ENCODE results near the gene THUMPD3. TPM values are rescaled to one million over a fixed set of nuclear protein-coding genes. Genes with fewer than 3 reads are reported as not detected.

THUMPD3 gene
- total RNA-seq, 4 donors from 2014 or later, result 5.4 to 26.9 (median 19.4) TPM

- no peak for TF ChIP-seq EP300 (IDR thresholded peaks at IDR 0.05; ENCODE audit: low read depth)
- peak; percentile 48 to 75 (median 54) for TF ChIP-seq POLR2AphosphoS5 (IDR thresholded peaks at IDR 0.05)
- peak; percentile 78 for TF ChIP-seq POLR2A (IDR thresholded peaks at IDR 0.05)
- no peak for TF ChIP-seq CTCF (IDR thresholded peaks at IDR 0.05)
- Histone ChIP-seq H3K27me3 (no peaks in the 10 kb centered on the region), H3K36me3 (peaks cover 0 to 10% (median 1%) of the 10 kb centered on the region in 4 donors), H3K9me3 (no peaks in the 10 kb centered on the region), H3K4me3 (peak overlapping the region; percentile 75 to 91 (median 81)), H3K27ac (peak overlapping the region; percentile 98 to 99 (median 98)), H3K4me1 (peaks cover 45 to 71% (median 60%) of the 10 kb centered on the region in 4 donors)
- DNase-seq, result peak; percentile 94
- WGBS, 2 donors (ENCODE audit: low coverage in 1 of 2), result 0% methylated on average over 23 of the region's 25 CpGs; no CpG with 5 or more reads in 1 of the 2 donors
- intact Hi-C loops (cut with DNase I; ENCODE audit: low total_unique reads) (no loop called here), in situ Hi-C loops (cut with MboI; ENCODE audit: low pct_ligation_motif_present in 1 of 4, low pct_unique_long_range_greater_than_20kb in 1 of 4, low sequenced_read_pairs in 3 of 4) (no loop called here)
Observed at GRCh38 chr3:9396301-9396631, 33.4 kb downstream of the THUMPD3 start.

GRCh38 chr3:9396632-9397331 is 33.9 kb downstream of the THUMPD3 start:
- no peak for TF ChIP-seq POLR2A (IDR thresholded peaks at IDR 0.05)
- TF ChIP-seq EP300 (IDR thresholded peaks at IDR 0.05; ENCODE audit: low read depth), result peak; percentile 12
- TF ChIP-seq CTCF (IDR thresholded peaks at IDR 0.05), result no peak
- TF ChIP-seq POLR2AphosphoS5 (IDR thresholded peaks at IDR 0.05), result peak; percentile 52 to 66 (median 60)
- in situ Hi-C loops (cut with MboI; ENCODE audit: low pct_ligation_motif_present in 1 of 4, low pct_unique_long_range_greater_than_20kb in 1 of 4, low sequenced_read_pairs in 3 of 4) (no loop called here), intact Hi-C loops (cut with DNase I; ENCODE audit: low total_unique reads) (no loop called here)
- Histone ChIP-seq H3K36me3 (peaks cover 0 to 7% (median 0%) of the 10 kb centered on the region in 4 donors), H3K27me3 (no peaks in the 10 kb centered on the region), H3K4me3 (peak overlapping the region; percentile 75 to 91 (median 81)), H3K4me1 (peaks cover 47 to 71% (median 61%) of the 10 kb centered on the region in 4 donors), H3K27ac (peak overlapping the region; percentile 98 to 99 (median 98)), H3K9me3 (no peaks in the 10 kb centered on the region)
- WGBS, 2 donors (ENCODE audit: low coverage in 1 of 2), result 1% methylated on average over 41 of the region's 71 CpGs; no CpG with 5 or more reads in 1 of the 2 donors
- peak; percentile 98 for DNase-seq

GRCh38 chr3:9397332-9397905 is 34.6 kb downstream of the THUMPD3 start, which contains the start of gene SETD5:
SETD5 (plus strand) TSS chr3:9397615; CDS start chr3:9428939, 31,324 bp downstream.
- H3K4me1 ChIP-seq, result peaks cover 47 to 71% (median 61%) of the 10 kb centered on the region in 4 donors
- H3K27me3 ChIP-seq, result no peaks in the 10 kb centered on the region
- peaks cover 0 to 7% (median 0%) of the 10 kb centered on the region in 4 donors for H3K36me3 ChIP-seq
- in situ Hi-C loops (cut with MboI; ENCODE audit: low pct_ligation_motif_present in 1 of 4, low pct_unique_long_range_greater_than_20kb in 1 of 4, low sequenced_read_pairs in 3 of 4) (no loop called here), intact Hi-C loops (cut with DNase I; ENCODE audit: low total_unique reads) (no loop called here)
- 0% methylated on average over 24 of the region's 63 CpGs; no CpG with 5 or more reads in 1 of the 2 donors for WGBS, 2 donors (ENCODE audit: low coverage in 1 of 2)
- peak within 1 kb of the TSS; percentile 98 to 99 (median 98) for H3K27ac ChIP-seq
- TF ChIP-seq EP300 (IDR thresholded peaks at IDR 0.05; ENCODE audit: low read depth) (no peak), CTCF (IDR thresholded peaks at IDR 0.05) (peak in 1 of 5 experiments; percentile 3), POLR2A (IDR thresholded peaks at IDR 0.05) (peak; percentile 99), POLR2AphosphoS5 (IDR thresholded peaks at IDR 0.05) (peak; percentile 98 to 99 (median 99))
- peak; percentile 99 for DNase-seq
- peak within 1 kb of the TSS; percentile 75 to 98 (median 88) for H3K4me3 ChIP-seq
- no peaks in the 10 kb centered on the region for H3K9me3 ChIP-seq

All from transverse colon (tissue), 4 donors.